ENCODE data around the gene PTPN6. TPM values are rescaled to one million over a fixed set of nuclear protein-coding genes. Genes with fewer than 3 reads are reported as not detected.

PTPN6 gene
- total and polyA plus RNA-seq, 2 of the 4 experiments (the other 2 are of a cell fraction) = under 0.01 to 0.14 TPM

DNA sequence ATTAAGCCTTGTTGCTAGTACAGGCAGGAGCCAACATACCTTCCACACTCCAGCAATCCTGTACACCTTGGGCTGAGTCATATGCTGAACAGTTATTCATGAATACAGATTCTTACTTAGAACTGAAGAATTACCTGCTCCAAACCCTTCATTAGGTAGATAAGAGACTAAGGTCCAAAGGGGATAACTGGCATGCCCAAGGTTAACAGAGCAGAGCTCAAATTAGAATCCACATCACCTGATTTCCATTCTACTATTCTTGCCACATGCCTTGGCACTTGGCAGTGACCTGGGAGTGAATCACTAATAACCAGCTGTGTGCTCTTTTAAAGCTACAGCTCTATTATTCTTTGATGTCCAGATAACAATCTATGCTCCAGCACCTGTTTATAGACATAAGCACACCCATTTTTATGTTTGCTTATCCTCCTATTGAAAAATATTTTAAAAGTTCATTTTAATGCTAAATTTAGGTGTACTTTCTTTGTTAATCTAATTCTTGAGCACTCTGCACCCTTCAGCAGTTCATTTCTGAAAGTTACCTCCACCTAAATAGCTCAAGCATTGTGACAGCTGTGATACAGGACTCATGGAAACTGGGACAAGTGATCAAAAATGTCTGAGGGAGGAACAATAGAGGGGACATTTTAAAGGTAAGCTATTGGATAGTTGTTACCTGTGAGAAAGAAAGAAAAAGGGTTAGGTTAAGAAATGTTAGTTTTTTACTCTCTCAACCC is 47.7 kb downstream of the PTPN6 start:
- no peak overlapping the region for H3K23ac ChIP-seq (ENCODE audit: low read depth, low read length)
- BruUV-seq (replicated peaks) = no TSS peak
- dilution Hi-C loops (cut with HindIII; ENCODE audit: low sequenced_read_pairs, unreplicated experiment) = no loop called here

More for the DNA sequence above, 47.7 kb downstream of the PTPN6 start:
- H3K4me3 ChIP-seq (ENCODE audit: insufficient read depth, low read depth, low read length) = no peak overlapping the region
- no peak overlapping the region for H3K14ac ChIP-seq (replicated peaks; ENCODE audit: low read depth, low read length)
- POLR2A ChIA-PET (ENCODE audit: unreplicated experiment) = no interaction called here
- DNase-seq = no peak
- no peak overlapping the region for H4K8ac ChIP-seq (ENCODE audit: low read depth in 2 of 2, low read length in 2 of 2)
- no peak overlapping the region for H4K5ac ChIP-seq (ENCODE audit: low read depth, low read length)
- peaks cover 5% of the 10 kb centered on the region for H3K36me3 ChIP-seq (ENCODE audit: control insufficient read depth, insufficient read depth, low read length)
- no peak overlapping the region for H2AK5ac ChIP-seq (ENCODE audit: low read depth, low read length)
- H2AK9ac ChIP-seq (replicated peaks; ENCODE audit: low read depth, low read length, poor library complexity) = no peak overlapping the region
- no peak for ATAC-seq (ENCODE audit: low read depth)
- 0 out of 2 replicates have a peak, but pooled peaks cover 3% of the 10 kb centered on the region for H3K9me1 ChIP-seq (ENCODE audit: insufficient read depth, low read length)
- CTCF ChIA-PET = no interaction called here
- no peak overlapping the region for H4K91ac ChIP-seq (ENCODE audit: insufficient read depth, low read depth, low read length)
- H3K4ac ChIP-seq (ENCODE audit: low read depth, low read length) = no peak overlapping the region
- TF ChIP-seq, protein P1, sequence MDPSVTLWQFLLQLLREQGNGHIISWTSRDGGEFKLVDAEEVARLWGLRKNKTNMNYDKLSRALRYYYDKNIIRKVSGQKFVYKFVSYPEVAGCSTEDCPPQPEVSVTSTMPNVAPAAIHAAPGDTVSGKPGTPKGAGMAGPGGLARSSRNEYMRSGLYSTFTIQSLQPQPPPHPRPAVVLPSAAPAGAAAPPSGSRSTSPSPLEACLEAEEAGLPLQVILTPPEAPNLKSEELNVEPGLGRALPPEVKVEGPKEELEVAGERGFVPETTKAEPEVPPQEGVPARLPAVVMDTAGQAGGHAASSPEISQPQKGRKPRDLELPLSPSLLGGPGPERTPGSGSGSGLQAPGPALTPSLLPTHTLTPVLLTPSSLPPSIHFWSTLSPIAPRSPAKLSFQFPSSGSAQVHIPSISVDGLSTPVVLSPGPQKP (IDR thresholded peaks at IDR 0.05; ENCODE audit: borderline replicate concordance, low read depth, low read length) = no peak
- TF ChIP-seq POLR2A (IDR thresholded peaks at IDR 0.05; ENCODE audit: low read depth, low read length) (no peak), MAZ (IDR thresholded peaks at IDR 0.05; ENCODE audit: borderline replicate concordance, low read depth, low read length) (no peak), CEBPB (IDR thresholded peaks at IDR 0.05; ENCODE audit: low read depth, low read length) (no peak), RAD21 (IDR thresholded peaks at IDR 0.05; ENCODE audit: low read length) (no peak), CHD1 (IDR thresholded peaks at IDR 0.05; ENCODE audit: low read depth, low read length) (no peak)
- TF ChIP-seq, protein P2, sequence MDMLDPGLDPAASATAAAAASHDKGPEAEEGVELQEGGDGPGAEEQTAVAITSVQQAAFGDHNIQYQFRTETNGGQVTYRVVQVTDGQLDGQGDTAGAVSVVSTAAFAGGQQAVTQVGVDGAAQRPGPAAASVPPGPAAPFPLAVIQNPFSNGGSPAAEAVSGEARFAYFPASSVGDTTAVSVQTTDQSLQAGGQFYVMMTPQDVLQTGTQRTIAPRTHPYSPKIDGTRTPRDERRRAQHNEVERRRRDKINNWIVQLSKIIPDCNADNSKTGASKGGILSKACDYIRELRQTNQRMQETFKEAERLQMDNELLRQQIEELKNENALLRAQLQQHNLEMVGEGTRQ (IDR thresholded peaks at IDR 0.05; ENCODE audit: low read depth, low read length) = no peak
- TF ChIP-seq, protein P3, sequence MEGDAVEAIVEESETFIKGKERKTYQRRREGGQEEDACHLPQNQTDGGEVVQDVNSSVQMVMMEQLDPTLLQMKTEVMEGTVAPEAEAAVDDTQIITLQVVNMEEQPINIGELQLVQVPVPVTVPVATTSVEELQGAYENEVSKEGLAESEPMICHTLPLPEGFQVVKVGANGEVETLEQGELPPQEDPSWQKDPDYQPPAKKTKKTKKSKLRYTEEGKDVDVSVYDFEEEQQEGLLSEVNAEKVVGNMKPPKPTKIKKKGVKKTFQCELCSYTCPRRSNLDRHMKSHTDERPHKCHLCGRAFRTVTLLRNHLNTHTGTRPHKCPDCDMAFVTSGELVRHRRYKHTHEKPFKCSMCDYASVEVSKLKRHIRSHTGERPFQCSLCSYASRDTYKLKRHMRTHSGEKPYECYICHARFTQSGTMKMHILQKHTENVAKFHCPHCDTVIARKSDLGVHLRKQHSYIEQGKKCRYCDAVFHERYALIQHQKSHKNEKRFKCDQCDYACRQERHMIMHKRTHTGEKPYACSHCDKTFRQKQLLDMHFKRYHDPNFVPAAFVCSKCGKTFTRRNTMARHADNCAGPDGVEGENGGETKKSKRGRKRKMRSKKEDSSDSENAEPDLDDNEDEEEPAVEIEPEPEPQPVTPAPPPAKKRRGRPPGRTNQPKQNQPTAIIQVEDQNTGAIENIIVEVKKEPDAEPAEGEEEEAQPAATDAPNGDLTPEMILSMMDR (conservative IDR thresholded peaks at IDR 0.05; ENCODE audit: low read depth, low read length) = no peak
- peaks cover 0 to 17% of the 10 kb centered on the region in 2 experiments; a peak in 2 of 4 replicates for H3K79me1 ChIP-seq (ENCODE audit: low read depth in 1 of 2, low read length in 2 of 2)
- no peak overlapping the region for H2BK120ac ChIP-seq (ENCODE audit: low read depth, low read length)
- no peak overlapping the region for H3K18ac ChIP-seq (ENCODE audit: low read depth, low read length)
- H3K27me3 ChIP-seq (ENCODE audit: control insufficient read depth, insufficient read depth, low read length) = no peaks in the 10 kb centered on the region
- H2AFZ ChIP-seq (replicated peaks; ENCODE audit: low read length, poor library complexity) = no peak overlapping the region
- H2BK5ac ChIP-seq (ENCODE audit: low read depth, low read length, poor library complexity, severe bottlenecking) = no peak overlapping the region
- intact Hi-C loops (cut with micrococcal nuclease) = no loop called here
- in situ Hi-C loops (cut with MboI; ENCODE audit: low sequenced_read_pairs) = no loop called here
- H2BK15ac ChIP-seq (ENCODE audit: low read depth, low read length) = no peak overlapping the region
- no peak overlapping the region for H3K56ac ChIP-seq (ENCODE audit: extremely low read depth, insufficient read depth, low read length)
- H3K4me1 ChIP-seq (ENCODE audit: control insufficient read depth, insufficient read depth, low read length) = 0 out of 2 replicates have a peak, but pooled peaks cover 4% of the 10 kb centered on the region
- H3K27ac ChIP-seq (ENCODE audit: insufficient read depth, low read length) = no peak overlapping the region
- no peak overlapping the region for H3K9ac ChIP-seq (ENCODE audit: low read depth, low read length)
- no peak overlapping the region for H2BK20ac ChIP-seq (ENCODE audit: low read depth, low read length)
- no peaks in the 10 kb centered on the region for H4K20me1 ChIP-seq (ENCODE audit: insufficient read depth, low read length)
- H3K9me3 ChIP-seq (ENCODE audit: control insufficient read depth, insufficient read depth, low read length) = no peaks in the 10 kb centered on the region
- no peak overlapping the region for H3K4me2 ChIP-seq (ENCODE audit: low read depth, low read length)
